C1 segment of cervical spinal cord (tissue), 14 donors: ENCODE results near the gene PCSK6.

Experiments used
- DNase-seq, 14 donors: peaks; one replicate each; lab custom pipeline; 2025; lab: John Stamatoyannopoulos, UW

The PCSK6 gene

DNA sequence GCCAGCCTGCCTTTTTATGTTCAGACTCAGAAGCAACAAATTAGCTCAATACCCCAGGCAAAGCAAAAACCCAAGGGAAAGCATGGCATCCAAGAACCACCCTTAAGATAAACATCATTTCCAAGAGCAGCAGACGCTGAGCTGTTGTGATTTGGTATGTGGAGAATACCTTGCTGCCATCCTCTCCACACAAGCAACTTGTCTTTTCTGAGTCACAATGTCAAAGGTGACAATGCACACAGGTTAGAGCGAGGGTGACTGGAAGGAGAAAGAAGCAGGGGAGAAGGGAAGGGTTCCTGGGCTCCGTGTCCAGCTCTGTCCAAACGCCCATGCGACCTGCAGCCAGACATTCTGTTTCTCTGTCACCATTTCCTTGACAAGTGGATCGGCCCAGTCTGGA lies 6.0 kb downstream of the PCSK6 start:
- no peak for DNase-seq

DNA sequence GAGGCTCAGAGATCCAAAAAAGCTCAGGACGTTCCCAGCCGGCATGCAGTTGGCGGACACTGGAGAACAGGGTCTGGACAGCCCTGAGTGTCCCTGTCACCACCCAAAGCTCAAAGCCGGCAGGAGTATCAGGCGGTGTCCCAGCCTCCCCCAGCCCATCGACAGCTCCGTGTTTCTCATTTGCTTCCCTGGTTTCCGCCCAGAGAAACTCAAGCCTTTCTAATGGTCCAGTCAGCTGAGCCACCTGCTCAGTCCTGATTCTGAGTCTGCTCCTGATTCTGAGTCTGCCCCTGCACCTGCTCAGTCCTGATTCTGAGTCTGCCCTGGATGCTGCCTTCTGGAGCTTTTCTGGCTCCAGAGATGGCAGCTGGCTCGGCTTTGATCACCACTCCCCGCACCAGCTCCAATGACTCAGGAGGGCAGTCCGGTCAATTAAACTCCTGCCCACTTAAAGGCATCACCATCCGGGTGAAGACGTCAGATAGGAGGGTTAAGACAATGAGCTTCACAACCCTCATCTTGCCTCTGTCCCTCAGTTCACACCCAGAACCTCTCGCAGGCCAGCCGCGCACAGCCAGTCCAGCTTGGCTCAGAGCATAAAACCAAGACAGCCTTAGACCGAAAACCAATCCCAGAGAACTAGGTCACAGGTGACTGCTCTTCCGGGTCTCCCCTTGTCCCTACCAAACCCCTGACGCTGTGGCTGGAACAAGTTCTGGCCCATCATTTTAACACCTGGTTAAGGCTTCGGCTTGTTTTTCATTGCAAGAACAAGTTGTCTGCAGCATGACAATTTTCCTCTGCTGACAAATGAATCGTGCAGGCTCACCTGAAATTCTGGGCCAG lies 6.8 kb downstream of the PCSK6 start:
- no peak for DNase-seq

- no peak for DNase-seq
Observed at GRCh38 chr15:101481917-101482525, 7.5 kb downstream of the PCSK6 start.

GRCh38 chr15:101481381-101481705 lies 8.2 kb downstream of the PCSK6 start:
- no peak for DNase-seq

DNA sequence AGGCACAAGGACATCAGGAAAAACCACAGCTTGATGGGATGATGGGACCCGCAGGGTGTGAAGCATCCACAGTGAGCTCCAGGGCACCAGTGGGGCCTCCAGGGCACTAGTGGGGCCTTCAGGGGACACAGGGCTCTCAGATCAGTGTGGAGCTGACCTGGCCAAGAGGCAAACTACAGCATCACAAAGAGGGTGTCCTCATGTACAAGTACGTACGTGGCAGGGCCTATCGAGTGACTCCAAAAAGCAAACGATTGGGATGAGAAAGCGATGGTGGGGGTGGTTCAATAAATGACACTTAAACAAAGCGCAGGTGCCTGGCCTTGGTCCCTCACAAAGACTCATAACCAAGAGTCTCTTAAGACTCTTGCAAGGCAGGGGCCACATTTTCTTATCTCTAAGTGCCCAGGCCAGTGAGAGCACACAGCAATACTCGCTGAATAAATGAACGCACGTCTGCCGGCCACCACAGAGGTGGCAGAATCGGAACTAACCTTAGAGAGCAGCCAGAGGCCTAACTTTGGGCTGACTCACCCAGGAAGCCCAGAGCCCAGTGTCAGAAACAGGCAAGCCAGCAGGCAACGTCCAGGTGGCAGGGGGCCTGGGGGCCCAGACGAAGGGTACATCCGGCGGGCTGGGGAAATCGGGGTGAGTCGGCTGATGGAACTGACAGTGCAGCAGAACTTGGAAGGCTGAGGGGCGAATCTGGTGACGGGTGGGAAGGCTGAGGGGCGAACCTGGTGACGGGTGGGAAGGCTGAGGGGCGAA lies 8.7 kb downstream of the PCSK6 start:
- no peak for DNase-seq

- DNase-seq = peak in 11 of 14 donors; percentile 33 to 87 (median 78)
Observed at GRCh38 chr15:101479851-101480612, 9.5 kb downstream of the PCSK6 start.

GRCh38 chr15:101479342-101479845 lies 10.1 kb downstream of the PCSK6 start:
- DNase-seq = no peak

DNA sequence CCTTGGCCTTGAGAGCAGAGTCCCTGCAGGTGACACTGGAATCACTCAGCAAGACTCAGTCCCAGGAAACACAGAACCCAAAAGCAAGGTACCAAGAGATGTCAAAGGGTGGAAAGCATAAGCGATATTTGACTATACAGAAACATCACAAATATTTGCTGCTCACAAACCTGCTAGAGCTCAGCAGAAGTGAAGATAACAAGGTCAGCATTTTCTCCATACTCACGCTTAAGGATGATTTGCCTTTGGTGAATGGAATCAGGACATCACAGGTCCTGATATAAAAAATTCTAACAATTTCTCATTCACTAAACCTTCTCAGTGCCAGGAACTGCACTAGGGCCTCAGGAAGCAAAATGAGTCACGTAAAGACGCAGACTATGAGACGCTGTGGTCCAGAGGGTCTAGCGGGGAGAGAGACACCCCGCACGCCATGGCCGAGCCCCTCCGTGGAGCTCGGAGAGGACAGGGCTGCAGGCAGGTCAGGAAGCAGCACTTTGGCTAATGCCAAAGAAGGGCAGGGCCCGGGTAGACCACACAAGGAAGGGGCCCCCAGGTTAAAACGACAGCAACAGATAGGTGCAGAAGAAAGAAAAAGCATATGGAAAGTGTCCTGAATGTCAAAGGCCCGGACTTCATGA lies 10.7 kb downstream of the PCSK6 start:
- no peak for DNase-seq

- no peak for DNase-seq
Observed at GRCh38 chr15:101477851-101478362, 11.6 kb downstream of the PCSK6 start.

DNA sequence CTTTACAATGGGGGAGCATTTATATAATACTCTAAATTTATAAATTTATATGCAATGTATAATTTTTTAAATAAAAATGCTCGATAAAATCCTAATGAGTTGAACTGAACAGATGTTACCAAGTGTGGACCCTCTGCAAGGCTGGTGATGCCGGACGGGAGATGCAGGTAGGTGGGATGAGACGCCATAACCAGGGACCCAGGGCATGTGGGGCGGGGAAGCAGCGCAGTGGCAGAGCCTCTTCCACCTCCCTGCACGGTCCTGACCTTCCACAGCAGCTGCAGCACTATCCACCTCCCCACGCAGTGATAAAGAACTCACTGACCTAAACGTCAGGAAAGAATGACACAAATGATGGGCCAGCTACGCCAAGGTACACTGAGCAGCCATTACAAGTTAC lies 12.8 kb downstream of the PCSK6 start:
- no peak for DNase-seq

- no peak for DNase-seq
Observed at GRCh38 chr15:101474983-101475382, 14.5 kb downstream of the PCSK6 start.

DNA sequence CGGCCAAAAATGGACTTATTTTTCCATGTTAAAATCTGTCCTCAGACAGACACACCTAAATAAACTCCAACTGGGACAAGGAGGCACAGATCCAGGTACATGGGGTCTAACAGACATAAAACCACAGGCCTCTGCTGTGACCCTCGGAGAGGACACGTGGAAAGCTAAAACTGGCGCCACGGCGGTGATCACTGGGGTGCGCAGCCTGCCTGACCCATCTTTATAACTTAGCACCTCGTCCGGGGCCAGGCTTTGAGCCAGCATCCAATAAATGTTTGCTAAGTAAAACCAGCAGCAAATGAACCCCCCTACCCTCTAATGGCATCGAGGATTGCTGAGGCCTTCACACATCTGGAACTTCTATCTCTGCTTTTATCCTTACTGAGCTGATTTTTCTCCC lies 15.3 kb downstream of the PCSK6 start:
- no peak for DNase-seq

DNA sequence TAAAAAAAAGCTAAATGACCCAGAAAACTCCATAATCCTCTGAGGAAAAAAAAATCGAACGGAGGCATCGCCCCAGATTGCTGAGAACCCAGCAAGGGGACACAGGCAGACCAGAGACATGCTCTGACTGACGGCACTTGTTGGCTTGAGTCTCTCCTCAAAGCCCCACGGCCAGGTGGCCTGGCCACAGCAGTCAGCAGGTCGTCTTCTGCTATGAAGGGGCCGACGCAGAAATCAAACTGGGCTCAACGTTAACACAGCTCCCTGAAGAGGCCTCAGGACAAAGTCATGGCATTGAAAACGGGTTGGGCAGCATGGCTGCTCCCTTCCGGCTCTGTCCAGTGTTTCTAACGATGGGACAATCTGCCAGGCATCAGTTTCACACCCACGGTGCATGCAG lies 17.5 kb downstream of the PCSK6 start:
- no peak for DNase-seq

DNA sequence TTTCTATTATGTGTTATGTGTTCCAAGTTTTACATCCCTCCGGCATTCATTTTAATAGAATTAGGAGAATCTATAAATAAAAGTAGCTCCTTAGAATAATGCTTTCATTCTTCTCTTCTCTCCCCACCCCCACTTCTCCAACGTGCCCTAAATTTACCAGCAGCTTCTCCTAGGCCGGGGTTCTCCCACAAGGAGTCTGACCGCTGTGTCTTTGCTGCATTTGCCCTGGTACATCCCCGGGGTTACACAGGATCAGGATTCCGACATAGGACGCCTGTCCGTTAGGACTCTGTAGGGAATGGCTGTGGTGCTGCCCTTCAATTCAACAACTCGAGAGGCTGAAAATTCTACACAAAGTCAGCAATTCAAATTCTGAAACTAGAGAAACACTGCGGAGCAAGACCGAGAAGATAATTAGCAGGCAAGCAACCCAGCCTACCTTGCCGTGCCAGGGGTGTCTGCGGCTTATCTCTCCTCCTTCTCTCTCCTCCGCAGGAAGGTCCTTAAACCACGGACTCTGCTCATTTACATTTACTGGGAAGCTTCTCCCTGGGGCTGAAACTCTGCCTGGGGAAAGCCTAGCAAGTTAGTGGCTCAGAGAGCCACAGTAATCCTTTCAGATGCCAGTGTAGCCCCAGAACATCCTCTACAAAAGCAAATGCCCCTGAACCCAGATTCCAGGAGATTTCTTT lies 18.8 kb downstream of the PCSK6 start:
- no peak for DNase-seq

DNA sequence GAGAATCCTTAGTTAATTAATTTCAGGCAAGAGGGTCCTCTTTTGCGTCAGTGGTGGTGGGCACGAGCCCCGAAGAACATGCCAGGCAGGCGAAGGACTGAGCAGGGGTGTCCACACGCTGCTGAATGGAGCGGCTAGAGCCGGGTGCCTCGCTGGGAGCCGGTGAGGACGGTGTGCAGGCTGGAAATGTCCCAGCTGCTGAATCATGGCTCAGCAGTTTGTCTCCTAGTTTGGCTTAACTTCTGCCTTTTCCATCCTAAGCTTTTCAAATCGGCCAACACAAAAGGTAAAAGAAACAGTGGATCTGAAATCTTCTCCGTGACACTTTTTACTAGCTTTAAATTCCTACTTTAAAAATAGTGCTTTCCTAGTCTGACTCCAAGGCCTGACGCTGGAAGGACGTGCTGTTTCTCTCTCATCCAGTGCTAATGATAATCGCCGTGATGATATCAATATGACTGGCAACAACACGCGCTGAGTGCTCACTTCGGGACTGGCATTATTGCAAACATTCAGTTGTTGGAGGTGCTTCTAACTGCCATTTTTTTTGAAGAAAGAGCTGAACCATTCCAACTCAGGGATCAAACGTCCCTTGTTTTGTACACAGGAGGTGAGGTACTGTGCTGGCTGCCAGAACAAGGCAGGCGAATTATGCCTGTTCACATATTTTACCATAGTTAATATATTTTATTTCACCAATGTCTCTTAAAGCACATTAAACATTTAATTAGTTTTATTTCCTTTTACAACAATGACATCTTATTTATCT lies 19.8 kb downstream of the PCSK6 start:
- DNase-seq = no peak

GRCh38 chr15:101466188-101466587 lies 23.3 kb downstream of the PCSK6 start:
- DNase-seq = no peak

DNA sequence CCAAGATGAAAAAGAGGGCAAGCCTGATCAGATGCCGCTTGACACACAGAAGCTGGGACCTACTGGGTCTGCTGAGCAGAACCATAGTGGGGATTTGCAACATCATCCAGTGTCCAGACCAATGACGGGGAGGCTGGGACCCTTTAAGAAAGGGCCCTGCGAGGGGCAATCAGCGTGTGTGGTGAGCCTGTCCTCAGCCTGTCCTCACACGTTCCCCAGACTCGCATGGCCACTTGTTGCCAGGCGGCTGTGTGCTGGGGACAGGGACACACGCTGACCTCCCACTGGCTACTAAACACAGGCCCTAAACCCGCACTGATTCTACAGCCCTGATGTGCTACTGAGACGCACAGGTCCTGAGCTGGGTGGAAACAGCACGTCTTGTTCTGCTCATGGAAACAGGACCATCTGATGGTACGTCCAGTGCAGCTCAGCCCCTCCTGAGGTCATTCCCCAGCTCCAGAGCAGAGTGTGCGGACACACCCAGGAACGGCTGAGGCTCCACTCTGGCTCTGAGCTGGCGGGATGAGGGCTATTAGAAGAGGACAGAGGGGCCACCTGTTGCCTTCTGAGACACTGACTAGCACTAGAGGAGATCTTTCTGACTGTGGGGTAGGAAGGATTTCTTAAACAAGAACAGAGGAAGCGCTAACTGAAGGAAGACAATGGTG lies 24.4 kb downstream of the PCSK6 start:
- no peak for DNase-seq

GRCh38 chr15:101464256-101464998 lies 25.1 kb downstream of the PCSK6 start:
- no peak for DNase-seq
